HG03439 (cell line): ENCODE measurements around the gene HSPA8.
"Not testable (repeated sequence)": the region's sequence is repeated elsewhere in the genome, so short reads cannot be mapped to it uniquely, and the experiment has no call there.

Experiments used
- ATAC-seq: cut with Tn5 transposase; IDR thresholded peaks from one replicate; pipeline ENCODE4 v1.9.1; 2021; ENCODE audit warnings: mild to moderate bottlenecking, moderate library complexity; ENCODE audit not compliant: unreplicated experiment

The HSPA8 gene

GRCh38 chr11:123061403-123062157, at the start of gene HSPA8:
HSPA8 (minus strand) TSS chr11:123062136; CDS start chr11:123061324, 812 bp downstream.
- peak; percentile 6 for ATAC-seq

- no peak for ATAC-seq
Observed at GRCh38 chr11:123111465-123111864, 49.5 kb upstream of the HSPA8 start.

GRCh38 chr11:123110397-123110796, 48.5 kb upstream of the HSPA8 start:
- no peak for ATAC-seq

- ATAC-seq: no peak
Observed at GRCh38 chr11:123107945-123108495, 46.1 kb upstream of the HSPA8 start.

- no peak for ATAC-seq
Observed at GRCh38 chr11:123104697-123105096, 42.8 kb upstream of the HSPA8 start.

GRCh38 chr11:123103326-123103980, 41.5 kb upstream of the HSPA8 start:
- no peak for ATAC-seq

GRCh38 chr11:123100379-123101085, 38.6 kb upstream of the HSPA8 start:
- ATAC-seq: no peak

GRCh38 chr11:123098990-123099389, 37.1 kb upstream of the HSPA8 start:
- ATAC-seq: no peak

- no peak for ATAC-seq
Observed at GRCh38 chr11:123093739-123094138, 31.8 kb upstream of the HSPA8 start.

GRCh38 chr11:123091506-123091905, 29.6 kb upstream of the HSPA8 start:
- no peak for ATAC-seq

- ATAC-seq: not testable (repeated sequence)
Observed at GRCh38 chr11:123090168-123090567, 28.2 kb upstream of the HSPA8 start.

GRCh38 chr11:123088896-123089295, 27.0 kb upstream of the HSPA8 start:
- not testable (repeated sequence) for ATAC-seq

GRCh38 chr11:123087657-123088056, 25.7 kb upstream of the HSPA8 start:
- peak; percentile 85 for ATAC-seq

GRCh38 chr11:123086305-123086704, 24.4 kb upstream of the HSPA8 start:
- ATAC-seq: no peak

GRCh38 chr11:123085497-123085896, 23.6 kb upstream of the HSPA8 start:
- ATAC-seq: no peak

- ATAC-seq: no peak
Observed at GRCh38 chr11:123084454-123084853, 22.5 kb upstream of the HSPA8 start.

GRCh38 chr11:123083623-123084029, 21.7 kb upstream of the HSPA8 start:
- no peak for ATAC-seq

GRCh38 chr11:123082977-123083376, 21.0 kb upstream of the HSPA8 start:
- ATAC-seq: no peak

- ATAC-seq: no peak
Observed at GRCh38 chr11:123080015-123080414, 18.1 kb upstream of the HSPA8 start.

GRCh38 chr11:123076484-123076883, 14.5 kb upstream of the HSPA8 start:
- ATAC-seq: no peak

GRCh38 chr11:123073343-123074057, 11.6 kb upstream of the HSPA8 start:
- ATAC-seq: no peak
